ENCODE data around the gene NCOR1. TPM values are rescaled to one million over a fixed set of nuclear protein-coding genes. Genes with fewer than 3 reads are reported as not detected.
A peak's percentile ranks its signal among the peaks of the same experiment; 100 is the strongest.

NCOR1 gene
- total RNA-seq, 1 donor from 2014 or later = 152 TPM

GRCh38 chr17:15998031-15998562, 217.2 kb downstream of the NCOR1 start:
- peaks cover 11% of the 10 kb centered on the region for H3K36me3 Mint-ChIP-seq (ENCODE audit: unreplicated experiment)
- H3K27ac Mint-ChIP-seq (ENCODE audit: unreplicated experiment) = no peak overlapping the region
- peaks cover 6% of the 10 kb centered on the region for H3K27me3 Mint-ChIP-seq (ENCODE audit: unreplicated experiment)
- no peak for TF ChIP-seq CTCF (IDR thresholded peaks at IDR 0.05; ENCODE audit: partially characterized antibody, unreplicated experiment)
- H3K4me1 Mint-ChIP-seq (ENCODE audit: low read depth, unreplicated experiment) = peaks cover 11% of the 10 kb centered on the region
- H3K4me3 Mint-ChIP-seq (ENCODE audit: unreplicated experiment) = no peak overlapping the region
- peaks cover 9% of the 10 kb centered on the region for H3K9me3 Mint-ChIP-seq (ENCODE audit: unreplicated experiment)
- no peak for DNase-seq

- H3K4me3 Mint-ChIP-seq (ENCODE audit: unreplicated experiment) = no peak overlapping the region
- no peak for DNase-seq
- H3K27ac Mint-ChIP-seq (ENCODE audit: unreplicated experiment) = no peak overlapping the region
Observed at GRCh38 chr17:15996322-15996721, 219.0 kb downstream of the NCOR1 start.

GRCh38 chr17:15981646-15982580, 233.4 kb downstream of the NCOR1 start:
- DNase-seq = no peak
- H3K27me3 Mint-ChIP-seq (ENCODE audit: unreplicated experiment) = no peaks in the 10 kb centered on the region
- no peak overlapping the region for H3K4me3 Mint-ChIP-seq (ENCODE audit: unreplicated experiment)
- H3K27ac Mint-ChIP-seq (ENCODE audit: unreplicated experiment) = peak overlapping the region; percentile 19
- H3K36me3 Mint-ChIP-seq (ENCODE audit: unreplicated experiment) = peaks cover 25% of the 10 kb centered on the region
- no peak for TF ChIP-seq CTCF (IDR thresholded peaks at IDR 0.05; ENCODE audit: partially characterized antibody, unreplicated experiment)
- peaks cover 2% of the 10 kb centered on the region for H3K4me1 Mint-ChIP-seq (ENCODE audit: low read depth, unreplicated experiment)
- H3K9me3 Mint-ChIP-seq (ENCODE audit: unreplicated experiment) = peaks cover 4% of the 10 kb centered on the region

More at GRCh38 chr17:15996322-15996721, 219.0 kb downstream of the NCOR1 start:
- Mint-ChIP-seq H3K4me1 (ENCODE audit: low read depth, unreplicated experiment) (peaks cover 10% of the 10 kb centered on the region), H3K27me3 (ENCODE audit: unreplicated experiment) (peaks cover 6% of the 10 kb centered on the region), H3K36me3 (ENCODE audit: unreplicated experiment) (peaks cover 3% of the 10 kb centered on the region), H3K9me3 (ENCODE audit: unreplicated experiment) (peaks cover 9% of the 10 kb centered on the region)
- TF ChIP-seq CTCF (IDR thresholded peaks at IDR 0.05; ENCODE audit: partially characterized antibody, unreplicated experiment) = no peak

GRCh38 chr17:15981208-15981607, 234.1 kb downstream of the NCOR1 start:
- H3K36me3 Mint-ChIP-seq (ENCODE audit: unreplicated experiment) = peaks cover 25% of the 10 kb centered on the region

More at GRCh38 chr17:15981208-15981607, 234.1 kb downstream of the NCOR1 start:
- H3K27me3 Mint-ChIP-seq (ENCODE audit: unreplicated experiment) = no peaks in the 10 kb centered on the region
- peaks cover 4% of the 10 kb centered on the region for H3K9me3 Mint-ChIP-seq (ENCODE audit: unreplicated experiment)
- DNase-seq = no peak
- TF ChIP-seq CTCF (IDR thresholded peaks at IDR 0.05; ENCODE audit: partially characterized antibody, unreplicated experiment) = no peak
- no peak overlapping the region for H3K27ac Mint-ChIP-seq (ENCODE audit: unreplicated experiment)
- peaks cover 2% of the 10 kb centered on the region for H3K4me1 Mint-ChIP-seq (ENCODE audit: low read depth, unreplicated experiment)
- no peak overlapping the region for H3K4me3 Mint-ChIP-seq (ENCODE audit: unreplicated experiment)

Other genes starting within 250 kb of the NCOR1 start
- gene ZSWIM7, start 215.8 kb downstream of the NCOR1 start, total RNA-seq (ENCODE audit: unreplicated experiment) = 29.0 TPM
- gene TTC19, start 215.7 kb downstream of the NCOR1 start, total RNA-seq (ENCODE audit: unreplicated experiment) = 35.9 TPM
- 37.0 TPM for gene PIGL, start 1.7 kb upstream of the NCOR1 start, total RNA-seq (ENCODE audit: unreplicated experiment)
- gene CENPV, start 137.9 kb upstream of the NCOR1 start, total RNA-seq (ENCODE audit: unreplicated experiment) = 178 TPM
- 1,286 TPM for gene UBB, start 165.6 kb upstream of the NCOR1 start, total RNA-seq (ENCODE audit: unreplicated experiment)
- 27.0 TPM for gene TRPV2, start 200.0 kb upstream of the NCOR1 start, total RNA-seq (ENCODE audit: unreplicated experiment)

Data from glutamatergic neuron (in vitro differentiated cells).